ENCODE results near the gene MINDY2. TPM values are rescaled to one million over a fixed set of nuclear protein-coding genes. Genes with fewer than 3 reads are reported as not detected.

MINDY2 gene
- total RNA-seq, 2 donors from 2014 or later, result 13.0 to 16.9 TPM

GRCh38 chr15:58758141-58758540 lies 13.0 kb upstream of the MINDY2 start:
- H3K4me1 ChIP-seq, result no peaks in the 10 kb centered on the region
- no peak overlapping the region for H3K4me3 ChIP-seq
- no peaks in the 10 kb centered on the region for H3K27me3 ChIP-seq
- no peak overlapping the region for H3K27ac ChIP-seq
- intact Hi-C loops (cut with DNase I), result loop anchor here (10.0 kb wide), 1 partner anchor 483 kb away; no protein-coding TSS in a partner anchor
- H3K9ac ChIP-seq (ENCODE audit: low read depth in 2 of 2, low read length in 2 of 2), result no peak overlapping the region
- H3K36me3 ChIP-seq, result no peaks in the 10 kb centered on the region
- no peak for TF ChIP-seq CTCF (IDR thresholded peaks at IDR 0.05)
- no peaks in the 10 kb centered on the region for H3K9me3 ChIP-seq
- no peak for DNase-seq

GRCh38 chr15:58760385-58761009 lies 10.6 kb upstream of the MINDY2 start:
- H3K9ac ChIP-seq (ENCODE audit: low read depth in 2 of 2, low read length in 2 of 2), result no peak overlapping the region

GRCh38 chr15:58761010-58761388 lies 10.1 kb upstream of the MINDY2 start:
- Histone ChIP-seq H3K27me3 (no peaks in the 10 kb centered on the region), H3K36me3 (no peaks in the 10 kb centered on the region), H3K27ac (no peak overlapping the region), H3K9me3 (no peaks in the 10 kb centered on the region), H3K4me1 (no peaks in the 10 kb centered on the region), H3K9ac (ENCODE audit: low read depth in 2 of 2, low read length in 2 of 2) (no peak overlapping the region), H3K4me3 (no peak overlapping the region)
- intact Hi-C loops (cut with DNase I), result loop anchor here (10.0 kb wide), 1 partner anchor 526 kb away; no protein-coding TSS in a partner anchor
- no peak for TF ChIP-seq CTCF (IDR thresholded peaks at IDR 0.05)
- DNase-seq, result no peak

More at GRCh38 chr15:58760385-58761009, 10.6 kb upstream of the MINDY2 start:
- Histone ChIP-seq H3K4me1 (no peaks in the 10 kb centered on the region), H3K27ac (no peak overlapping the region), H3K36me3 (no peaks in the 10 kb centered on the region), H3K4me3 (no peak overlapping the region), H3K9me3 (no peaks in the 10 kb centered on the region), H3K27me3 (no peaks in the 10 kb centered on the region)
- DNase-seq, result no peak
- TF ChIP-seq CTCF (IDR thresholded peaks at IDR 0.05), result no peak
- intact Hi-C loops (cut with DNase I), result loop anchor here (10.0 kb wide), 1 partner anchor 526 kb away; no protein-coding TSS in a partner anchor

GRCh38 chr15:58762285-58762684 lies 8.8 kb upstream of the MINDY2 start:
- no peak for TF ChIP-seq CTCF (IDR thresholded peaks at IDR 0.05)
- H3K4me1 ChIP-seq, result no peaks in the 10 kb centered on the region
- H3K9me3 ChIP-seq, result no peaks in the 10 kb centered on the region
- no peaks in the 10 kb centered on the region for H3K36me3 ChIP-seq
- intact Hi-C loops (cut with DNase I), result loop anchor here (10.0 kb wide), 1 partner anchor 527 kb away; no protein-coding TSS in a partner anchor
- DNase-seq, result no peak
- no peak overlapping the region for H3K4me3 ChIP-seq
- no peaks in the 10 kb centered on the region for H3K27me3 ChIP-seq
- H3K27ac ChIP-seq, result no peak overlapping the region
- H3K9ac ChIP-seq (ENCODE audit: low read depth in 2 of 2, low read length in 2 of 2), result no peak overlapping the region

GRCh38 chr15:58762731-58763130 lies 8.4 kb upstream of the MINDY2 start:
- no peak for DNase-seq
- intact Hi-C loops (cut with DNase I), result loop anchor here (10.0 kb wide), 1 partner anchor 528 kb away; no protein-coding TSS in a partner anchor
- Histone ChIP-seq H3K27ac (no peak overlapping the region), H3K9ac (ENCODE audit: low read depth in 2 of 2, low read length in 2 of 2) (no peak overlapping the region), H3K4me3 (no peak overlapping the region), H3K4me1 (no peaks in the 10 kb centered on the region), H3K27me3 (no peaks in the 10 kb centered on the region), H3K9me3 (no peaks in the 10 kb centered on the region), H3K36me3 (no peaks in the 10 kb centered on the region)
- no peak for TF ChIP-seq CTCF (IDR thresholded peaks at IDR 0.05)
